WERI-Rb-1 (cell line): Measurements from ENCODE around the gene SHANK3.

Experiments used
- DNase-seq: peaks from one replicate; pipeline ENCODE4 v3.0.0-alpha.2; 2020
- H3K27ac ChIP-seq: fragments of 250-450 bp; sonication (Bioruptor Pico); 2 replicates; pipeline ENCODE4 v1.5.1; 2020; ENCODE audit warnings: mild to moderate bottlenecking, moderate library complexity
- H3K27me3 ChIP-seq: fragments of 250-450 bp; sonication (Bioruptor Pico); 2 replicates; pipeline ENCODE4 v1.5.1; 2021; ENCODE audit warnings: mild to moderate bottlenecking, low read depth, moderate library complexity; ENCODE audit not compliant: insufficient read depth, severe bottlenecking
- H3K36me3 ChIP-seq: fragments of 250-450 bp; sonication (Bioruptor Pico); 2 replicates; pipeline ENCODE4 v1.5.1; 2020; ENCODE audit warnings: mild to moderate bottlenecking, moderate library complexity
- H3K4me3 ChIP-seq: 2 replicates; pipeline ENCODE4 v1.5.1; 2011; ENCODE audit warnings: low read depth, mild to moderate bottlenecking, control low read depth, low read length
- H3K9me3 ChIP-seq: fragments of 250-450 bp; sonication (Bioruptor Pico); 2 replicates; pipeline ENCODE4 v1.5.1; 2021; ENCODE audit warnings: mild to moderate bottlenecking, moderate library complexity; ENCODE audit not compliant: severe bottlenecking
- CTCF ChIP-seq: IDR thresholded peaks from 2 replicates; pipeline ENCODE4 v1.5.1; 2011; ENCODE audit warnings: low read depth, mild to moderate bottlenecking, control low read depth, inconsistent platforms, low read length

The SHANK3 gene

GRCh38 chr22:50665738-50666137, 6.9 kb upstream of the SHANK3 start:
- no peak for TF ChIP-seq CTCF
- Histone ChIP-seq H3K27me3 (no peaks in the 10 kb centered on the region), H3K27ac (no peak overlapping the region), H3K4me3 (no peak overlapping the region), H3K36me3 (no peaks in the 10 kb centered on the region), H3K9me3 (no peaks in the 10 kb centered on the region)
- DNase-seq = peak; percentile 34

GRCh38 chr22:50670513-50670912, 2.1 kb upstream of the SHANK3 start:
- H3K27ac ChIP-seq = no peak overlapping the region
- TF ChIP-seq CTCF = no peak
- H3K36me3 ChIP-seq = no peaks in the 10 kb centered on the region
- H3K27me3 ChIP-seq = peaks cover 3% of the 10 kb centered on the region
- H3K4me3 ChIP-seq = no peak overlapping the region
- H3K9me3 ChIP-seq = no peaks in the 10 kb centered on the region
- DNase-seq = no peak

- H3K27me3 ChIP-seq = peaks cover 3% of the 10 kb centered on the region
- TF ChIP-seq CTCF = no peak
- DNase-seq = no peak
- H3K9me3 ChIP-seq = no peaks in the 10 kb centered on the region
- no peak overlapping the region for H3K27ac ChIP-seq
- H3K36me3 ChIP-seq = no peaks in the 10 kb centered on the region
- no peak overlapping the region for H3K4me3 ChIP-seq
These were observed 1.6 kb upstream of the SHANK3 start for GRCh38 chr22:50670914-50671538.

DNA sequence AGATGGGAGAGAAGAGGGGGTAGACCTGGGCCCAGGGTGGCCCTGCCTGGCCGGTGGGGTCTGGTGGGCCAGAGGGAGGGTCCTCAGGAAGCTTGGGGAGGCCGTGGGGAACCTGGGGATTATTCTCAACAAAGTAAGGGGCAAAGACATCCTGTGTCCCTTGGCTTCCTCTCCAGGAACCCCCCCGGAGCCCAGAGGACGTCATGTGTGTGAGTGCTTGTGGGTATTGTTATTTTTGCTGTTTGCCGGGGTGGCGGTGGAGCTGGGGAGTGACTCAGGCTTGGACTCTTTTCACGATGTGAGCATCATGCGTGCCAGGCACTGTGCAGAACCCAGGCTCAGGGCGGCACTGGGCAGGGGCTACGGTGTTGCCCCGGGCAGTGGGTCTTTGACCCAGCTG, 982 bp upstream of the SHANK3 start:
- no peak overlapping the region for H3K4me3 ChIP-seq
- no peak for TF ChIP-seq CTCF
- no peaks in the 10 kb centered on the region for H3K9me3 ChIP-seq
- no peaks in the 10 kb centered on the region for H3K36me3 ChIP-seq
- peaks cover 3% of the 10 kb centered on the region for H3K27me3 ChIP-seq
- DNase-seq = no peak
- H3K27ac ChIP-seq = no peak overlapping the region

DNA sequence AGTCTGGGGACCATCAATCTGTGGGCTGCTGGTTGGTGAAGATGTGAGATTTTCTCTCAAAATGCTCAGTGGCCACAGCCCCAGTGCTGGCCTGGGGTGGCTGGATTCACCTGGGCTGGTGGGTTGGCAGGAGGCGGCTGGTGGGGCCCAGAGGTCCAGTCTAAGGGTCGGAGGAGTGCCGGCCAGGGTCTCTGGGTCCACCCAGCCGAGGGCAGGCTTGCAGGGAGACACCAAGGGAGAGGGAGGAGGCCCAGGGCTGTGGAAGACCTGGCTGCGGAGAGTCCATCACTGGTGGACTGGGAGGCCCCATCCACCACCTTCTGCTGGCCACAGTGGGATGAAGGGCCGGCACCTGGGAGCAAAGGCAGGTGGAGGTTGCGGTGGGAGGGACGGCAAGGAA, 582 bp upstream of the SHANK3 start:
- no peaks in the 10 kb centered on the region for H3K36me3 ChIP-seq
- no peak overlapping the region for H3K27ac ChIP-seq
- DNase-seq = no peak
- no peak for TF ChIP-seq CTCF
- peaks cover 3% of the 10 kb centered on the region for H3K27me3 ChIP-seq
- no peaks in the 10 kb centered on the region for H3K9me3 ChIP-seq
- no peak overlapping the region for H3K4me3 ChIP-seq
